GM18870 (cell line): ENCODE results near the gene CGB7.
"Not testable (repeated sequence)": the region's sequence is repeated elsewhere in the genome, so short reads cannot be mapped to it uniquely, and the experiment has no call there.

Source experiments
- ATAC-seq: cut with Tn5 transposase; IDR thresholded peaks from one replicate; pipeline ENCODE4 v1.9.1; 2021; ENCODE audit warnings: moderate library complexity; ENCODE audit not compliant: unreplicated experiment

Gene CGB7

GRCh38 chr19:49057636-49058234 is at the start of gene CGB7:
TSS of gene CGB7 (minus strand) at chr19:49057749. CDS start at chr19:49055375, 2,374 bp downstream.
- no peak for ATAC-seq

- no peak for ATAC-seq
These were observed 49.1 kb upstream of the CGB7 start for GRCh38 chr19:49106648-49107135.

- no peak for ATAC-seq
These were observed 46.8 kb upstream of the CGB7 start for GRCh38 chr19:49104229-49104864.

- ATAC-seq = no peak
These were observed 46.0 kb upstream of the CGB7 start for GRCh38 chr19:49103331-49104085.

GRCh38 chr19:49102303-49102702 is 44.8 kb upstream of the CGB7 start:
- ATAC-seq = no peak

- no peak for ATAC-seq
These were observed 43.6 kb upstream of the CGB7 start for GRCh38 chr19:49101160-49101559.

GRCh38 chr19:49098795-49099194 is 41.2 kb upstream of the CGB7 start:
- ATAC-seq = no peak

- ATAC-seq = no peak
These were observed 40.1 kb upstream of the CGB7 start for GRCh38 chr19:49097453-49098288.

- no peak for ATAC-seq
These were observed 37.2 kb upstream of the CGB7 start for GRCh38 chr19:49094505-49095482.

GRCh38 chr19:49092686-49093085 is 35.1 kb upstream of the CGB7 start:
- ATAC-seq = no peak

GRCh38 chr19:49091391-49092038 is 34.0 kb upstream of the CGB7 start:
- no peak for ATAC-seq

- no peak for ATAC-seq
These were observed 28.7 kb upstream of the CGB7 start for GRCh38 chr19:49086296-49086695.

GRCh38 chr19:49085868-49086232 is 28.3 kb upstream of the CGB7 start:
- no peak for ATAC-seq

- peak; percentile 79 for ATAC-seq
These were observed 27.7 kb upstream of the CGB7 start, which contains the start of gene SNRNP70 for GRCh38 chr19:49085020-49085867. TSS of gene SNRNP70 (plus strand) at chr19:49085451. CDS start at chr19:49086415, 964 bp downstream.

- ATAC-seq = no peak
These were observed 26.9 kb upstream of the CGB7 start for GRCh38 chr19:49084206-49085019.

- no peak for ATAC-seq
These were observed 23.7 kb upstream of the CGB7 start for GRCh38 chr19:49081273-49081672.

- ATAC-seq = no peak
These were observed 22.8 kb upstream of the CGB7 start for GRCh38 chr19:49080392-49080791.

GRCh38 chr19:49074869-49075268 is 17.3 kb upstream of the CGB7 start:
- not testable (repeated sequence) for ATAC-seq
